A549 treated with dexamethasone at 1 μM for 4 hours (cell line): ENCODE data around the gene MYLK3. TPM values are rescaled to one million over a fixed set of nuclear protein-coding genes. Genes with fewer than 3 reads are reported as not detected.

Experiments
- total RNA-seq: library from RNA; stranded (reverse); fragments of 200-300 nt; extraction: Qiagen RNA extraction; gene quantifications from 5 replicates; pipeline ENCODE4 v1.2.3, GENCODE V29; 2022

The MYLK3 gene
- 0.02 to 0.09 TPM (median 0.03 TPM) in 4 of 5 replicates, not detected in the other for total RNA-seq

DNA sequence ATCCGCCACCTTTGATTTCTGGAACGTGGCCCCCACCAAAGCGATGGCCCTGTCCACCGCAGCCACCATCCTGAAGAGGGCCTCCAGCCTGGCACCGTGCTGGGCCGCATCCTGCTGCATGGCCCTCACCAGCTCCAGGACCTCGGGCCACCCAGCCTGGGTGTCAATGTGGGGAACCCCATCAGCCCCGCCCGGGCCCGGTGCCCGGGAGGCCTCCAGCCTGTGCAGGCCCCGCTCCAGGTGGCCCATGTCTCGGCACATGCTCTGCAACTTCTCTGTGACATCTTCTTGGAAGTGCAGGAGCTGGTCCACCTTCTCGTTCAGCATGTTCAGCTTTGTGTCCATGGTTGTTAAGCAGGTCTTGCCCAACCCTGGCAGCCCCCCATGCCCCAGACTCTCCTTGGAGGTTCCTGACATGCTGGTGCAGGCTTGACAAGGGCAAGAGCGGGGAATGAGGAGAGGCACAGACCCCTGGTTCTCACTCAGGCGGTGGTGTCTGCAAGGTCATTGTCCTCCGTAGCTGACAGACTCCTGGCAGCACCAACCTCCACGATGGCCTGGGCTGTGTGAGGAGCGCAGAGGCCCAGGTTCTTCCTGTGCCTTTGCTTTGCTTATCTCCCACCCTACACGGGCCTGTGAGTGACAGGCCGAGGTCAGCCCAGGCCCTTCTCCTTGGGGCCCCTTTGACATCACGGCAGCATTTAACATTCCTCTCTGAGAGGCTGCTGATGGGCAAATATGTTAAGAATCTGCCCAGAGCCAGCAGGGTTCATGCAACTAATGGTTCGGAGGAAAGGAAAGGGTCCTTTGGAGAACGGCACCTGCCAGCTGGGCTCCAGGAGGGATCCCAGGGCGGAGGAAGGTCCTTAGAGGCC is at the start of gene MYLK3:
TSS of gene MYLK3 (minus strand) at position 568 of the 875 bp plus-strand sequence. CDS start at position 417, 151 bp downstream.

DNA sequence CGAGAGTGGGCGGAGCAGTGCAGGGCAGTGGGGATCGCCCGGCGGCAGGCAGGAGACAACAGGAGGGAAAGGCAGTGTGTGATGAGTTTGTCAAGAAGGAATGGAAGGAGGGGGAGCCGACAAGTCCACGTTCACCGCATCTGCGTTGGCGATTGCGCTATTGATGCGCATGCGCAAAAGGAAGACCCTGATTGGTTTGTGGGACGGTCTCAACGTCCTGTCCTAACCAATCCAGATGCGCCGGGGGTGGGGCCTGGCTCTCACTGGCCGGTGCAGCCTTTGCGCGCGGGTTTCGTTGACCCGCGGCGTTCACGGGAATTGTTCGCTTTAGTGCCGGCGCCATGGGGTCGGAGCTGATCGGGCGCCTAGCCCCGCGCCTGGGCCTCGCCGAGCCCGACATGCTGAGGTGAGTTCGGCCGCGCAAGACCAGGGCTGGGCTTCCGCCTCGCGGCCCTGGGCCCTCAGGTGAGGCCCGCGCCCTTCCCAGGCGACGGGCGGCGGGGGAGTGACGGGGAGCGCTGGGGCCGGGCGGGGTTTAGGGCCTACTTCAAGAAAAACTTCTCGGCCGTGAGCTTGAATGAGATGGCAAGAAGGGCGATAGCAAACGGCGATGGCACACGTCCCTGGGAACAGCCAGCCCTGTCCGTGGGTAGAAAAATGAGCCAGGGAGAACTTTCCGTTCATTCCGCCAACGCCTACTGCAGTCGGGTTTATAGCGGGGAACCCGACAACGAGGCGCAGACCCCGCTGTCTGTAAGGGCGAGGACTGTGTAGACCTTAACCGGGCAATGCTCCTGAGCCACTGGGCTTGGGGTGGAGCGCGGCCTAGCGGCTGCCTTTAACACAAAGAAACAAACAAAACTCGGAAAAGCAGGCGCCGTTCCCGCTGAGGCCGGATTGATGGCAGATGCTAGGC is 58.5 kb downstream of the MYLK3 start, which contains the start of gene ORC6:
TSS of gene ORC6 (plus strand) at position 295 of the 916 bp plus-strand sequence. CDS start at position 342, 47 bp downstream.

DNA sequence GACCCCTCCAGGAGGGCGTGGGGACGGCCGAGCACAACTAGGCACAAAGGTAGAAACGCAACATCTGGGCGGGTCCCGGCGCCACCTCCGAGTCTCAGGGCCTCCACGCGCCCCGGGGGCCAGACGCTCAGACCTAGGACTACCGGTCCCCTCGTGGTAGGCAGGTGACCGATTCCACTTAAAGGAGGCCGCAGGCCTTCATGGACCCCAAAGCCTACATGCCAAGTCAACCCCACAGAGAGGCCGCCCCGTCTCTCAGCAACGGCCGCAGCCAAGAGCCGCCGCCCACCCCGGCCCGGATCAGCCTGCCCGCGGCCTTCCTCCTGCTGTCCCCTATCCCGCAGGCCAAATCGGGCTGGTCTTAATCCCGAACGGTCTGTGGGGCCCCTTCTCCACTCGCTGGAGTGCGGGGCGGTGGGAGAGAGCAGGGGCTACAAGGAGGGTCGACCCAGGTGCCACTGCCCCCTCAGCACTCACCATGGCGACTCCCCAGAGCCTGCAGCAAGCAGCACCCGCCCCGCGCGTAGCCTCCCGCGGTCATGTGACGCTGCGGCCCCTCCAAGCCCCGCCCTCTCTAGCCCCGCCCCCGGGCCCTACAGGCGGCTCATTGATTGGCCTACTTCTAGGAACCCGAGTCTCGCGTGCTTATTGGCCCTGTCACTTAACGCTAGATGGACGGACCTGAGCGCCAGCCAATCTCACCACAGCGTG is 59.3 kb downstream of the MYLK3 start, which contains the start of gene VPS35:
TSS of gene VPS35 (minus strand) at position 525 of the 711 bp plus-strand sequence. CDS start at position 480, 45 bp downstream.

Other genes with a start within 250 kb of the MYLK3 start
- gene SHCBP1, start 127.0 kb downstream of the MYLK3 start, total RNA-seq, result 33.7 to 40.3 TPM (median 36.2 TPM) in 5 replicates
- gene VPS35, start 59.2 kb downstream of the MYLK3 start, total RNA-seq, result 75.3 to 95.0 TPM (median 84.5 TPM) in 5 replicates
- 35.3 to 43.0 TPM (median 41.6 TPM) in 5 replicates for gene ORC6, start 58.7 kb downstream of the MYLK3 start, total RNA-seq
- gene C16orf87, start 82.8 kb upstream of the MYLK3 start, total RNA-seq, result 5.3 to 7.9 TPM (median 6.6 TPM) in 5 replicates
- gene GPT2, start 136.0 kb upstream of the MYLK3 start, total RNA-seq, result 7.9 to 15.1 TPM (median 14.8 TPM) in 5 replicates
- 69.7 to 75.5 TPM (median 73.4 TPM) in 5 replicates for gene DNAJA2, start 225.3 kb upstream of the MYLK3 start, total RNA-seq